GM18520 (cell line): ENCODE data around the gene ANKRD27.
"Not testable (repeated sequence)": the region's sequence is repeated elsewhere in the genome, so short reads cannot be mapped to it uniquely, and the experiment has no call there.

ENCODE experiments used
- ATAC-seq: cut with Tn5 transposase; IDR thresholded peaks from one replicate; pipeline ENCODE4 v1.9.1; 2021; ENCODE audit not compliant: unreplicated experiment

Gene ANKRD27

DNA sequence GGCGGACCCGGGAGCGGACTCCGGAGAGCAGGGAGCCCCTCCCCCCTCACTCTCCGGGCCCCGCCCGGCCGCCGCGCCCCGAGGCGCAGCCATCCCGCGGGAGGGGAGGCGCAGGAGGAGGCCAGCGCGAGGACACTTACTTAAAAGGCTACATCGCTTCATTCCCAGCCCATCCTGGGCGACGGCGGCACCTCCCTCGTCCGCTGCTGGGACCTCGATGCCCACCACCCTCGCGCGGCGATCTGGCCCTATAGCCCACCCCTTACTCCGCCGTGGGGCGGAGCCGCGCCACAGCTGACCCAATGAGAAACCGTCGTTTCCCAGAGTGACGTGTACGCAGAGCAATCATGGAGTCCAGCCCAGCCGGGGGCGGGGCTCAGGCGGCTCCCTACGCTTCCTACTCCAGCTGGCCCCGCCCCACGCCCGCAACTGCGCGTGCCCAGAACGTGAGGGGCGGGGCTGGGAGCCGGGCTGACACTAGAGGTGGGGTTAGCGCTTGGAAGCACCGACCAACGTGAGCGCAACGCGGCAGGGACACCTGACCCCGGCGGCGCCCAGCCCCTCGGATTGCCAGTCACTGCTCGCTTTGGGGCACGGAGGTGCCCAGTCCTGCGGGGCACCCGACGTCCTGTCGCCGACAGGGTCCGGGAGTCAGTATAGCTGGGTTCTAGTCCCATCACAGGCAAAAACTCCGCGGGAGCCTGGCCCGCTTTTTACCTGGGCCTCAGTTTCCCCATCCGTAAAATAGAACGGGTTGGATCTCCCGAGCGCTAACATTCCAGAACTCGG, at the start of gene ANKRD27:
TSS of gene ANKRD27 (minus strand) at position 250 of the 789 bp plus-strand sequence. CDS start 16,165 bp downstream, outside the sequence.
- peak; percentile 96 for ATAC-seq

DNA sequence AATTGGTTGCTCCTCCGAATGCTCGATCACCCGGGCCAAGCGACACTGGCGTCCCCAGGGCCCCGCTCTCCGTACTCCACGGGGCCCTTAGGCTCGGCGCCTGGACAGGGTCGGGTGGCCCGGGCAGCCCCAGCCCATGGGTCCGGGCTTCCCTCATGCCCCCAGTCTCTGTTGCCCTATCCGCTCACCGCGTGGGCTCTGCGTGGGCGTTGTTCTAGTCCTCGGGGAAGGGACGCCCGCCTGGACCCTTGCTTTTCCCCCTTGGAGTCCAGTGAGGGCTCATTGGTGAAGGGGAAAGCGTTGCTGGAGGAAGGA, 45.9 kb upstream of the ANKRD27 start:
- ATAC-seq, result no peak

DNA sequence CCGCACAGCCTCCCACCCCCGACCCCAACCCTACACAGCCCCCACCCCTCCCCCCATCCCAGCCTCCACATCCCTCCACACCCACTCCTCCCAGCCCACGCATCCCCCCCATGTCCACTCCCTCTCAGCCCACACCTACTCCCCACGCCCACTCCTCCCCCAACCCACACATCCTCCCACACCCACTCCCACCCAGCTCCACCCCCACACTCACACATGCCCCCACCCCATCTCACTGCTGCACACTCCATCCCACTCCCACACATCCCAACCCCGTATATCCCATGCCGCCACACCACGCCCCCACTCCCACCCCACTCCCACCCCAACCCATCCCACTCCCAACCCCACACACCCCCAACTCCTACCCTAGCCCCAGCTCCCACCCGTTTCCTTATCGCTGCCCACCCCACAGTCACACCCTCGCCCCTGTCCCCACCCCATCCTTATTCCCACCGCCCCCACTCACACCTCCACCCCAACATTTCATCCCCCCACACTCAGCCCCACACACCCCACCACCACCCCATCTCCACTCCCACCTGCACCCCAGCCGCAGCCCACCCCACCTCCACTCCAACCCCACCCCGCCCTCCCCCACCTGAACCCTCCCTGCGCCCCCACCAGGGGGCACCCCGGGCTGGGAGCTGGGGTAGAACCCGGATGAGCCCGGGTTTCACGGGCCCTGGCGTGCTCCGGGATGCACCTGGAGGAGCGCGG, 45.4 kb upstream of the ANKRD27 start:
- no peak for ATAC-seq

DNA sequence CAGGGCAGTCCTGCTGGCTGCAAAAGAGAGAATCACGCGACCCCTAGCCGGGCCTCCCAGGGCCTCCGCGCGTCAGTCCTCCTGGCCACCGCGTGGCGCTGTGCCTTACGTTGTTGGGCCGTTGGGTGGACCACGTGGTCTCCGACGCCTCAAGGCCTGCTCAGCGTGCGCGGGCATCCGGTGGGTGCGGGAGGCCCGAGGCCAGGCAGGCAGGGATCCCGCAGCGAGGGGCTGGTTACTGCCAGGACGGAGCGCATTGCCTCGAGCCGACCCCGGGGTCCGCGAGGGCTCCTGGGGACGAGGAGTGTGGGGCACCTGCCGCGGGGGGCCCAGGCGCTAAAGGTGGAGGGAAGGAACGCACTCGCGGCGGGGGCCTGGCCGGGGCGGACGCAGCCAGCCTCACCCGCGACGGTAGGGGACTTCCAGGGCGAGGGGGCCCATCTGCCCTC, 44.7 kb upstream of the ANKRD27 start, which contains the start of gene TDRD12:
TSS of gene TDRD12 (plus strand) at position 157 of the 449 bp plus-strand sequence. CDS start 306 bp downstream, outside the sequence.
- ATAC-seq, result no peak

DNA sequence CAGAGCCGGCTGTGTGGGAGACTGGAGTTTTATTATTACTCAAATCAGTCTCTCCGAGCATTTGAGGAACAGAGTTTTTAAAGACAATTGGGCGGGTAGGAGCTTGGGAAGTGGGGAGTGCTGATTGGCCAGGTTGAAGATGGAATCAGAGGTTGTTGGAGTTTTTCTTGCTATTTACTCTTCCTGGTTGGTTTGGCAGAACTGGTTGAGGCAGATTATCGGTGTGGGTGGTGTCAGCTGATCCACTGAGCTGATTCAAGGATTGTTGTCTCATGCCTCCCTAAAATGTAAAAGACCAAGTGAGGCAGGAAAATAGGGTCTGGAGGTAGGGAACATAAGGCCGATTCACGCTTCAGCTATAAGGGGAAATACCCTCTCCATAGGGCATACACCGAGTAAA, 43.3 kb upstream of the ANKRD27 start:
- no peak for ATAC-seq

DNA sequence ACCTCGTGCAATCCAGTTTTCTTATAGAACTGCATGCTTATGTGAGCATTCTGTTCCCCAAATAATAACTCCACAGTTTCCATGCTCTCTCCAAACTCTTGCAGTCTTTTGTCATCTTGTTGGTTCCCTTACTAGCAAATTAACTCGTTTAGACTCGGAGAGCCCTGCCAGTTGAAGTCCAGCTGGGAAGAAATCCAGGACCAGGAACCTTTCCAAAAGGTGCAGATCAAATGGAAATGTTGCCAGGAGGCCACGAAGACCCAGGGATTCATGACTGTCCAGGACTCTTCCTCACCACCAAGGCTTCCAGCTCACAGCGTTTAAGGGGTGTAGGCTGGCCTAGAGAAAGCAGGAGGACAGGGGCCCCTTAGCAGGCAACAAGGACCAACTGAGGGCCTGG, 42.5 kb upstream of the ANKRD27 start:
- no peak for ATAC-seq

DNA sequence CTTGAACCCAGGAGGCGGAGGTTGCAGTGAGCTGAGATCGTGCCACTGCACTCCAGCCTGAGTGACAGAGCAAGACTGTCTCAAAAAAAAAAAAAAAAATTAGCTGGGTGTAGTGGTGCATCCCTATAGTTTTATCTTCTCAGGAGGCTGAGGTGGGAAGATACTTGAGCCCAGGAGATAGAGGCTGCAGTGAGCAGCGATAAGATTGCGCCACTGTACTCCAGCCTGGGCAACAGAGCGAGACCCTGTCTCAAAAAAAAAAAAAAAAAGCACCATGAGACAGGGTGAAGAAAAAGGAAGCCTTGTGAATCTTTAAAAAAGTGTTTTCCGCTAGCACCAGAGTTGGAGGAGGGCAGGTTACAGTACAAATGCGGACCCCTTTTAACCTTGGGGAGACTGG, 41.2 kb upstream of the ANKRD27 start:
- ATAC-seq, result not testable (repeated sequence)

DNA sequence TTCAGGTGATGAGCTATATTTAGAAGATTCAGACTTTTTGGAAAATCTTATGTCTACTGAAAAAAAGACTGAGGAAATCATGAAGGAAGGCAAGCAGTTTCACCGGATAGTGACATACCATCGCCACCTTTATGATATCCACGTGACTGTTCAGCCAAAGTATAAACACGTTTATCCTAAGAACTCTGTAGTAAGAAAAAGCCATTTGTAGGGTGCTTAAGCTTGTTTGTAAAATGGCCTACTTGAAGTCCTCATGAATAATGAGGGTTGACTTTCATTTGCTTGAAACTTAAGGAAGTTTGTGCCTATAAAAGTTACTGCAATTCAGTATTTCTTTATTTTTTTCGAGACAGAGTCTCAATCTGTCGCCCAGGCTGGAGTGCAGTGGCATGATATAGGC, 36.8 kb upstream of the ANKRD27 start:
- ATAC-seq, result no peak

DNA sequence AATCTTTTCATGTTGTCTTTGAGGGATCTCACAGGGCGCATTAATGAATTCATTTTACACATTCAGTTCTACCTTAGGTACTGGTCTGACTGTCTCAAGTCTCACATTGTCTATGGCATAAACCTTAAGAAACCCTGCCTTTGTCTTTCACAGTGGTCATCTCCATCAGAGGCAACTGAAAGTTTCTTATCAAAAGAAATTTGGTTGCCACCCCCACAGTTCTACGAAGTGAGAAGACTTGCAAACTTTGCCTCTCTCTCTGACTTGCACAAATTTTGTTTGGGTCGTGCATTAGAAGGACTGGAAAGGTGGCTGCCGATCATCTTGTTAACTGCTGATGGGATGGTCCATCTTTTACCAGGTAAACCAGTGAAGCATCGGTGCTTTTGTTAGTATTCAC, 34.1 kb upstream of the ANKRD27 start:
- ATAC-seq, result no peak

DNA sequence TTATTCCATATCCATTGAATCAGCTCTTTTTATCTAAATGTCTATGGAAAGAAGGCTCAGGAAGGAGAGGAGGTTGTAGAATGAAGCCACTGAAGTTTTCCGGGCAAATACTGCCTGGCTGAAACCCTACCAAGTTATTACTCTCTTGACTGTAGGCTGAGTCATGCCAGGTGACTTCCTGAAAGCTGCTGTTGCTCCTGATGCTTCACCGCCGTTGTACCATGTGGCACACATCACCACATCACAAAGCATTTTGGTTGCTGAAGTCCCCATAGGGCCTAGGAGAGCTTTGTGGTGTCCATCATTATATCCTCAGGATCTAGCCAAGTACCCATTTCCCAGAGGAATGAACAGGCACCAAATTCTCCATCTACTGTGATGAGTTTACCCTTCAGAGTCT, 33.5 kb upstream of the ANKRD27 start:
- no peak for ATAC-seq

DNA sequence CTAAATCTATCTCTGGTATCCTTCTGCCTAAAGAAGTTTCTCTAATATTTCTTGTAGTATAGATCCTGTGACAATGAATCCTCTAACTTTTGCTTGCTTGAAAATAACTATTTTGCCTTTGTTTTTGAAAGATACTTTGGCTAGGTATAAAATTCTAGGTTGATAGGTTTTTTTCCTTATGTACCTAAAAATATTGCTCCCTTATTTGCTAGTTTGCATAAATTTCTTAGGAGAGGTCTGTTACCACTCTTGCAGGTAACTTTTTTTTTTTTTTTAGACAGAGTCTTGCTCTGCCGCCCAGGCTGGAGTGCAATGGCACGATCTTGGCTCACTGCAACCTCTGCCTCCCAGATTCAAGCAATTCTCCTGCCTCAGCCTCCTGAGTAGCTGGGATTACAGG, 29.0 kb upstream of the ANKRD27 start:
- ATAC-seq, result not testable (repeated sequence)

DNA sequence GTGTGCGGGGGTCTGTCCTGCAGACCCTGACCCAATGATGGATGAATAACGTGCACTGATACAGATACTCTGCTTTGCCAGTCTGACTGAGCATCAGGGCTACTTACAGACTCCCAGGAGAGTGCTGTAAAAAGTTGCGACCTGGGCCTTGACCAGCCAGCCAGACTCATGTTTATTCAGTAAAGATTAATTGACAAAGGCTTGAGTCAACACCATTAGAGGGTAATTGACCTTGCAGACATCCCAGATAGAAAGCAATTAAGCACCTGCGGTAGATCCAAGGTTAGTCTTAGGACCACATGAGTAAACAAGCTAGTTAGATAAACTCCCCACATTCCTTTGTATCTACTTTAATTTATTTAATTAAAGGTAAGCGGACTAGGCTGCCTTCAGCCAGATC, 27.0 kb upstream of the ANKRD27 start:
- ATAC-seq, result no peak

DNA sequence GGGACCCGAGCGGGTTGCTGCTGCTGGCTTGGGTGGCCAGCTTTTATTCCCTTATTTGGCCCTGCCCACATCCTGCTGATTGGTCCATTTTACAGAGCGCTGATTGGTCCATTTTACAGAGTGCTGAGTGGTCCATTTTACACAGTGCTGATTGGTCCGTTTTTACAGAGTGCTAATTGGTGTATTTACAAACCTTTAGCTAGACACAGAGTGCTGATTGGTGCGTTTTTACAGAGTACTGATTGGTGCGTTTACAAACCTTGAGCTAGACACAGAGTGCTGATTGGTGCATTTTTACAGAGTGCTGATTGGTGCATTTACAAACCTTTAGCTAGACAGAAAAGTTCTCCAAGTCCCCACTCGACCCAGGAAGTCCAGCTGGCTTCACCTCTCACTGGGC, 25.1 kb upstream of the ANKRD27 start:
- not testable (repeated sequence) for ATAC-seq

DNA sequence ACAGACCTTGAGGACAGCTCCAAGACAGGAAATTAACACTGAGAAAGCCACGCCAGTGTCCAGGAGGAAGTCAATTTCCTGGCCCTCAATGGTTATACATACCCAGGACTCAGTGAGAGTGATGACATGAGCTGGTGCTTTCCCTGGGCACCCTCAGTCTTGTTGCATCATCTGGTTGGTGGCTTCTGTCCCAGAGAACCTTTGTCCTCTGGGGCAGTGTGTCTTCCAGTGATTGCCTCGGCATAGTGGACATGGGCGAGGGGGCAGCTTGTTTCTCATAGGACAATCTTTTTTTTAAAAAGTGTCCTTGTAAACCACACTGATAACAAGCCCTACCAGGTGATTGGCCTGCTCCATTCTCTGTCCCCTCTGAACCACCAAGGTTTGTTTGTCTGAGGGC, 21.8 kb upstream of the ANKRD27 start:
- ATAC-seq, result not testable (repeated sequence)

DNA sequence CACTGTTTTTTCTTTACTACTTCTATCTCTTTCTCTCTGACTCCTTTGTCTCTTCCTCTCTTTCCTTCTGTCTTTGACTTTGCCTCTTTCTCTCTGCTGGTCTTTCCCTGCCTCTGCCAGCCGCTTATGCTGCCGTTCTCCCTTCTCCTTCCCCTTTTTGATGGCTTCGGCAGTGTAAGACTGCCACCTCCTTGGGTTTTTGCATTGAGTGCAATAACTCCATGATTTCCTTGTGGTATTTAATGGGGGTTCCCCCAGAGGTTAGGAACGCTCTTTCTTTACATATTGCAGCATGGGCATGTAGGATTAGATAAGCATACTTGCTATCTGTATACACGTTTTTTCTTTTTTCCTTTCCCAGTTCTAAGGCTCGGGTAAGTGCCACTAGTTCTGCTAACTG, 20.5 kb upstream of the ANKRD27 start:
- ATAC-seq, result not testable (repeated sequence)

DNA sequence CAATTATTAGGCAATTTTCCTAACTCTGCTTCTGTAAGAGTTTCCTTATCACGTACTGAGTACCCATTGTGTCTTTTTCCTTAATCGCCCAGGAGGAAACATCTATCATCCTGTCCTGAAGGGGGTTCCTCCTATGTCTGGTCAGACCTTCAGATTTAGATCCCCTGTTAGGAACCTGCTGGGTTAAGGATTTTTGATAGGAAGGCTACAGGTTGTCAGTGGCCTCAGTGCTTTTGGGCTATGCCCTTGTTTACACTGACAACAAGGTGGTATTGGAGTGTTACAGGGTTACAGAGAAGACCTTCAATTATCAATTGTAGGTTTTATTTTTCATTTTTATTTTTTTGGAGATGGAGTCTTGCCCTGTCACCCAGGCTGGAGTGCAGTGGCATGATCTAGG, 19.9 kb upstream of the ANKRD27 start:
- not testable (repeated sequence) for ATAC-seq

DNA sequence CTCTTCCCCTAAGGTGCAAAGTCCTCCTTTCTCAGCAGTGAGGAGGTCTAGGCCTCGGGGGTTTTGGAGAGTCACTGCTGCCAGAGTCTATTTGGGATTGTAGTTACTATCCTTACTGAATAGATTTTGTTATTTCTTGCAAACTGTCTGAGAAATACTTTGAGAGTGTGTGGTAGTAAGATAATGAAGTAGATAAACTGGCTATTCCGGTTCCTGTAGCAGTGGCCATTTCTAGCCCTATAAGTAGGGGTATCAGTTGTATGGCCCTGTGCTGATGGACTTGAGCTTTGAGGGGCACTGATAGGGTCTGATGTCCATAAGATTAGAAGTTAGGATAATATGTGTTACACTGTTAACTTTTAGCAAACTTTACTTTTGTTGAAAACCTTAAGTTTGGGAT, 19.3 kb upstream of the ANKRD27 start:
- not testable (repeated sequence) for ATAC-seq

DNA sequence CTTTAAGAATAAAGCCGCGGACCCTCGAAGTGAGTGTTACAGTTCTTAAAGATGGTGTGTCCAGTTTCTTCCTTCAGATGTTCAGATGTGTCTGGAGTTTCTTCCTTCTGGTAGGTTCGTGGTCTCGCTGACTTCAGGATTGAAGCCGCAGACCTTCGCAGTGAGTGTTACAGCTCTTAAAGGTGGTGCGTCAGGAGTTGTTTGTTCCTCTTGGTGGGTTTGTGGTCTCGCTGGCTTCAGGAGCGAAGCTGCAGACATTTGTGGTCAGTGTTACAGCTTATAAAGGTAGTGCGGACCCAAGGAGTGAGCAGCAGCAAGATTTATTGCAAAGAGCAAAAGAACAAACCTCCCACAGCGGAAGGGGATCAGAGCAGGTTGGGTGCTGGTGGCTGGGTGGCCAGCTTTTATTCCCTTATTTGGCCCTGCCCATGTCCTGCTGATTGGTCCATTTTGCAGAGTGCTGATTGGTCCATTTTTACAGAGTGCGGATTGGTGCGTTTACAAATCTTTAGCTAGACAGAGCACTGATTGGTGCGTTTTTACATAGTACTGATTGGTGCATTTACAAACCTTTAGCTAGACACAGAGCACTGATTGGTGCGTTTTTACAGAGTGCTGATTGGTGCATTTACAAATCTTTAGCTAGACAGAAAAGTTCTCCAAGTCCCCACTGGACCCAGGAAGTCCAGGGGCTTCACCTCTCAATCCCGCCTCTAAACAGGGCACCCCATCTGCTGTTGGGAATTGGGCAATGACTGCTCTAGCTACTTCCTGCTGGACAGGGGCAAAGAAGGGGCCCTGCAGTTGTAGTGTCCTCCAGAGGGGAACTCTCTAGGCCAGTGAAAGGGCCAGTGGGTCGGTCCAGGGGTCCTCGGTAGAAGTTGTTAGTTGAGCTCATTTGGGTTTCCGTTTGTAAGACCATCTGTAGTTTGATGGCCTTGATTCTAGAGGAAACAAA, 18.4 kb upstream of the ANKRD27 start:
- not testable (repeated sequence) for ATAC-seq

DNA sequence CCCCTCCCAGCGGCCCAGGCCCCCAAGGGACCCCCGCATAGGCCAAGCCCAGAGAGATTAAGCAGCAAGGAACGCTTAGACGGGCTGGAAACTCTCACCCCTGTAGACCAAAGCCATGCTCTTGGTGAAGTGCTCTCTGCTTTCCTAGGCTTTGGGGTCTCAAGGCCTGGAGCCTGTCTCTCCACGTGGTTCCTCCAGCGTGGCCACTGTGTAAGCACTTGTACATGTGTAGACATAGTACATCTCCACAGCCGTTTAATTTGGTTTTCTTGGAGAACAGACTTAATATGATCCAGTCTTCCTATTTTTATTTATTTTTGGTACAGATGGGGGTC, 17.7 kb upstream of the ANKRD27 start:
- ATAC-seq, result no peak

DNA sequence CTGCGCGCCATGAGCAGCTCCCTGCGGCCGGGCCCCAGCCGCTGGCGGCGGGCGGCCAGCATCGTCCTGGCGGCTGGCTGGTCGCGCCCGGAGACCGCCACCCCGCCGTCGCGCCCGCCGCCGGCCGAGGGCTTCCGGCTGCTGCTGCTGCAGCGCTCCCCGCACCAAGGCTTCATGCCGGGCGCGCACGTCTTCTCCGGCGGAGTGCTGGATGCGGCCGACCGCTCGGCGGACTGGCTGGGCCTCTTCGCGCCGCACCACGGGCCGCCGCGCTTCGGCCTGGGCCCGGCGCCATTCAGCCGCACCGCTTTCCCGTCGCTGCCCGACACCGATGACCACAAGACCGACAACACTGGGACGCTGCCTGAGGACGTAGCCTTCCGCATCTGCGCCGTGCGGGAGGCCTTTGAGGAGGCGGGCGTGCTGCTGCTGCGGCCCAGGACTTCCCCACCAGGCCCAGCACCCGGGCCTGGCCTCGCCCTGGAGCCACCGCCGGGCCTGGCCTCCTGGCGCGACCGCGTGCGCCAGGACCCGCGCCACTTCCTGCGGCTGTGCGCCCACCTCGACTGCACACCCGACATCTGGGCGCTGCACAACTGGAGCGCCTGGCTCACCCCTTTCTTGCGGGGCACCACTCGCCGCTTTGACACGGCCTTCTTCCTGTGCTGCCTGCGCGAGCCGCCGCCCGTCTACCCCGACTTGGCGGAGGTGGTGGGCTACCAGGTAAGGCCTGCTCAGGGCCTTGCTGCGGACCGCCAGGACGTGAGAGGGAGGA, 17.2 kb upstream of the ANKRD27 start:
- ATAC-seq, result peak; percentile 46
